AG09319 (cell line): ENCODE measurements around the gene CFAP107.
"Not testable (repeated sequence)": the region's sequence is repeated elsewhere in the genome, so short reads cannot be mapped to it uniquely, and the experiment has no call there.

Experiments used
- DNase-seq: peaks from one replicate; pipeline ENCODE4 v3.0.0-alpha.2; 2010; ENCODE audit warnings: low read depth; ENCODE audit errors: extremely low read depth
- CTCF ChIP-seq: IDR thresholded peaks from 2 replicates; pipeline ENCODE4 v1.5.1; 2011; ENCODE audit warnings: low read depth, mild to moderate bottlenecking, inconsistent platforms, low read length, moderate library complexity

CFAP107 gene

DNA sequence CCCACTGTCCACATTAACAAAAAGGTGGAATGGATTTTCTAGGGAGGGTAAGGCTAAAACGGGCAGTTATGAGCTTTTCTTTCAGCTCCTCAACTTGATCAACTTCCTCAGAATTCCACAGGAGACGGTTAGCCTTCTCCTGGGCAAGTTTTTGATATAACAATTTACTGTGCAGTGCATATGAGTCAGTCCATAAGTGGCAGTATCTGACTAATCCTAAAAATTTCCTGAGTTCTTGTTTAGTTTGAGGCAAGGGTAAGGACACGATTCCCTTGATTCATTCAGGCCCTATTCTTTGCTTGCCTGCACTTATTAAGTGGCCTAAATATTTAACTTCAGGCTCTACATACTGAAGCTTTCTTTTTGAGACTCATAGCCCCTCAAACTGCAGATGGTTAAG, 36.3 kb upstream of the CFAP107 start:
- no peak for DNase-seq

DNA sequence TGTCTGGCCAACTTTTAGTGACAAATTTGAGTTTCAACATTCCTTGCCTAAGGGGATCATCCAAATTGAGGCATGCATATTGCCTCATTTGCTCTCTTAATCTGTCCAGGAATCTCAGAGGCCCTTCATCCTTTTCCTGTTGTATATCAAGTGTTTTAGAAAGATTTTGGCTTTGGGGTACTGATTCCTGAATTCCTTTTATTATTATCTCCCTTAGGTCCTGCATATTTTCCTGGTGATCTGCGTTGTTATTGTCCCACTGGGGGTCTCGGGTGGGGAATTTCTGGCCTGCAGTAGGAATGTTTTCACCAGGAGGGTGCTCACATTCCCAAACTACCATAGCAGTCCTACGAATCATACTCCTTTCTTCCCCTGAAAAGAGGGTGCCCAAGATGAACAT, 34.5 kb upstream of the CFAP107 start:
- DNase-seq, result no peak
- no peak for TF ChIP-seq CTCF

More for the DNA sequence above, 36.3 kb upstream of the CFAP107 start:
- TF ChIP-seq CTCF, result no peak

DNA sequence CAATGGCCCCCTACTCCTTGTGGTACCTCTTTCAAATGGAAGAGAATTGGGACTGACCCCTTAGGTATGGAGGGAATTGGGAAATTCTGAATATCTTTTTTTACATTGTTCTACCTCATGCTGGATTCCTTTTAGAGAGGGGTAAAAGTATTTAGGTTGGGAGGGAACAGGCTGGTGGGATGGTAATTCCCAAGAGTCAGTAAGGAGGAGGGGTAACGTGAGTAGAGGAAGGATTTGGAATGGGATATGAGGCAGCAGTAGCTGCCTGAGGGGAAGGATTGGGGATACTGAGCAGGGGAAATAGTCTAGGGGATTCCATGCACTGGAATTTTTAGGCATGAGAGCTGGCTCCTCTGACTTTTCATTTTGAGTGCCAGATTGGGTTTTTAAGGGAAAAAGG, 33.9 kb upstream of the CFAP107 start:
- TF ChIP-seq CTCF, result no peak
- DNase-seq, result no peak

DNA sequence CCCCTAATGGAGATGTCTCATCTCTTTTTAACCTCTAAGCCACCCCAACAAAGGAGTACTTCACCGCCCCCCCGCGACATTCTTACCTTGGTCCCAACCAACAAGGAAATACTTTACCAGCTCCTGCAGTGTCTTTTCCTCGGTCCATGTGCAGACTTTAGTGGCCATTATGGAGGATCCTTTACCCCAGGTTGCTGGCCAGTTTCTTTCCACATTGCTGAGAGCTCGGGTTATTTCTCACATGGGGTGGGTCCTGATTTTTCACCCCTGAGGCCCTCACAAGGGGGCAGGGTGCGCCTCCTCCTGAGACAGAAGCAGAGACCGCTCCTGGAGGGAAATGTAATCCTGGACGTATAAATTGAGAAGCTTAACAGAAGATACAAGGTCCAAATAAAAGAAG, 33.1 kb upstream of the CFAP107 start:
- TF ChIP-seq CTCF, result no peak
- no peak for DNase-seq

DNA sequence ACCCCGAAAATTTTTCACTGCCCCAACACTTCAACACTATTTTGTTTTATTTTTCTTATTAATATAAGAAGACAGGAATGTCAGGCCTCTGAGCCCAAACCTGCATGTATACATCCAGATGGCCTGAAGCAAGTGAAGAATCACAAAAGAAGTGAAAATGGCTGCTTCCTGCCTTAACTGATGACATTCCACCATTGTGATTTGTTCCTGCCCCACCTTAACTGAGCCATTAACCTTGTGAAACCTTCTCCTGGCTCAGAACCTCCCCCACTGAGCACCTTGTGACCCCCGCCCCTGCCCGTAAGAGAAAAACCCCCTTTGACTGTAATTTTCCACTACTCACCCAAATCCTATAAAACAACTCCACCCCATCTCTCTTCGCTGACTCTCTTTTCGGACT, 32.3 kb upstream of the CFAP107 start:
- DNase-seq, result not testable (repeated sequence)

- no peak for TF ChIP-seq CTCF
- no peak for DNase-seq
Measured at GRCh38 chr1:12714710-12715475, 31.1 kb upstream of the CFAP107 start.

DNA sequence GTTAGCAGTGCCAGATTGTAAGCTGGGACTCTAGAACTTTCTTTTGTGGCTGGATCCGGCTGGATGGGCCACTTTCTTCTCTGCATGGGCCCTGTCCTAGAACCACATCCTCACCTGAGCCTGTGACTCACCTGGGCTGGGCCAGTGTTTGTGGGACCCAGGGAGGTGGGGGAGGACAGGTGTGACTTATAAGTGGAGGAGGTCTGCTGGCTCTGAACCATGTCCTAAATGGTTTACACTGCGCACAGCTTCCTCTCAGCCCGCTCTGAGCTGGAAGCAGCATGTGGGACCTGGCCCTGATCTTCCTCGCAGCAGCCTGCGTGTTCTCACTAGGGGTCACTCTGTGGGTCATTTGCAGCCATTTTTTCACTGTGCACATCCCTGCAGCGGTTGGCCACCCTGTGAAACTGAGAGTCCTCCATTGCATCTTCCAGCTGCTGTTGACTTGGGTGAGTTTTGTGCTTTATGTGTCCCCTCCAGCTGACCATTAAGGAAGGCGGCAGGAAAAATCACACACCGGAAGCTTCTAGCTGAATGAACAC, 30.0 kb upstream of the CFAP107 start, which contains the start of gene AADACL3:
Gene AADACL3 (plus strand): TSS at position 215 of the 542 bp plus-strand sequence. CDS start 67 bp downstream, at position 282.
- DNase-seq, result no peak
- TF ChIP-seq CTCF, result no peak
